ENCODE results near the gene COG7. TPM values are rescaled to one million over a fixed set of nuclear protein-coding genes. Genes with fewer than 3 reads are reported as not detected.

Gene COG7
- total RNA-seq, 1 donor from 2014 or later: 25.9 TPM

- H3K9me3 ChIP-seq: no peaks in the 10 kb centered on the region
- intact Hi-C loops (cut with DNase I): no loop called here
- no peak for TF ChIP-seq CTCF (IDR thresholded peaks at IDR 0.05)
- no peak overlapping the region for H3K4me3 ChIP-seq
- peaks cover 51 to 70% of the 10 kb centered on the region in 2 donors for H3K36me3 ChIP-seq
- H3K27ac ChIP-seq: no peak overlapping the region
- no peak for DNase-seq (ENCODE audit: low spot score in 2 of 2)
- no peaks in the 10 kb centered on the region for H3K27me3 ChIP-seq
- no peaks in the 10 kb centered on the region for H3K4me1 ChIP-seq
Observed at GRCh38 chr16:23416816-23417215, 36.2 kb downstream of the COG7 start.

GRCh38 chr16:23414731-23415130 lies 38.3 kb downstream of the COG7 start:
- no peak for TF ChIP-seq CTCF (IDR thresholded peaks at IDR 0.05)
- Histone ChIP-seq H3K4me1 (no peaks in the 10 kb centered on the region), H3K9me3 (no peaks in the 10 kb centered on the region), H3K36me3 (peaks cover 60 to 87% of the 10 kb centered on the region in 2 donors), H3K4me3 (no peak overlapping the region), H3K27me3 (no peaks in the 10 kb centered on the region), H3K27ac (no peak overlapping the region)
- intact Hi-C loops (cut with DNase I): no loop called here
- DNase-seq (ENCODE audit: low spot score in 2 of 2): no peak

GRCh38 chr16:23410176-23410575 lies 42.8 kb downstream of the COG7 start:
- H3K36me3 ChIP-seq: peaks cover 67 to 82% of the 10 kb centered on the region in 2 donors
- TF ChIP-seq CTCF (IDR thresholded peaks at IDR 0.05): no peak
- intact Hi-C loops (cut with DNase I): no loop called here
- H3K4me3 ChIP-seq: no peak overlapping the region
- no peak overlapping the region for H3K27ac ChIP-seq
- no peaks in the 10 kb centered on the region for H3K9me3 ChIP-seq
- no peaks in the 10 kb centered on the region for H3K4me1 ChIP-seq
- no peak for DNase-seq (ENCODE audit: low spot score in 2 of 2)
- no peaks in the 10 kb centered on the region for H3K27me3 ChIP-seq

GRCh38 chr16:23409522-23409921 lies 43.5 kb downstream of the COG7 start:
- Histone ChIP-seq H3K4me1 (no peaks in the 10 kb centered on the region), H3K9me3 (no peaks in the 10 kb centered on the region), H3K4me3 (no peak overlapping the region), H3K27ac (no peak overlapping the region), H3K36me3 (peaks cover 69 to 82% of the 10 kb centered on the region in 2 donors), H3K27me3 (no peaks in the 10 kb centered on the region)
- intact Hi-C loops (cut with DNase I): no loop called here
- no peak for DNase-seq (ENCODE audit: low spot score in 2 of 2)
- no peak for TF ChIP-seq CTCF (IDR thresholded peaks at IDR 0.05)

GRCh38 chr16:23408823-23409298 lies 44.1 kb downstream of the COG7 start:
- no peaks in the 10 kb centered on the region for H3K27me3 ChIP-seq
- intact Hi-C loops (cut with DNase I): no loop called here
- no peaks in the 10 kb centered on the region for H3K4me1 ChIP-seq
- no peak overlapping the region for H3K4me3 ChIP-seq
- no peak for TF ChIP-seq CTCF (IDR thresholded peaks at IDR 0.05)
- H3K36me3 ChIP-seq: peaks cover 69 to 82% of the 10 kb centered on the region in 2 donors
- no peaks in the 10 kb centered on the region for H3K9me3 ChIP-seq
- DNase-seq (ENCODE audit: low spot score in 2 of 2): no peak
- no peak overlapping the region for H3K27ac ChIP-seq

GRCh38 chr16:23408242-23408822 lies 44.7 kb downstream of the COG7 start:
- no peaks in the 10 kb centered on the region for H3K27me3 ChIP-seq
- peaks cover 71 to 82% of the 10 kb centered on the region in 2 donors for H3K36me3 ChIP-seq
- no peak for DNase-seq (ENCODE audit: low spot score in 2 of 2)
- no peak for TF ChIP-seq CTCF (IDR thresholded peaks at IDR 0.05)
- no peak overlapping the region for H3K4me3 ChIP-seq
- H3K27ac ChIP-seq: no peak overlapping the region
- no peaks in the 10 kb centered on the region for H3K9me3 ChIP-seq
- no peaks in the 10 kb centered on the region for H3K4me1 ChIP-seq
- intact Hi-C loops (cut with DNase I): no loop called here

Measured in ascending aorta (tissue), 2 donors.